Measurements from ENCODE around the gene TTC33.
"Not testable (repeated sequence)": the region's sequence is repeated elsewhere in the genome, so short reads cannot be mapped to it uniquely, and the experiment has no call there.

Gene TTC33

GRCh38 chr5:40648150-40648549, 107.6 kb downstream of the TTC33 start:
- Histone ChIP-seq H4K20me1 (ENCODE audit: low read depth, low read length) (no peaks in the 10 kb centered on the region), H3K27ac (ENCODE audit: low read depth, low read length) (no peak overlapping the region), H3F3A (ENCODE audit: insufficient read depth) (no peaks in the 10 kb centered on the region), H3K9ac (ENCODE audit: low read length) (no peak overlapping the region), H3K36me3 (ENCODE audit: low read length) (no peaks in the 10 kb centered on the region), H3K4me2 (ENCODE audit: low read depth, low read length, poor library complexity, severe bottlenecking) (no peak overlapping the region), H3K9me2 (replicated peaks; ENCODE audit: insufficient read depth, low read length) (no peaks in the 10 kb centered on the region), H3K27me3 (ENCODE audit: low read length) (no peaks in the 10 kb centered on the region), H3K9me3 (ENCODE audit: insufficient read depth, low read length) (no peaks in the 10 kb centered on the region), H3K4me3 (ENCODE audit: insufficient read depth, low read length, poor library complexity, severe bottlenecking) (no peak overlapping the region), H3K79me2 (ENCODE audit: insufficient read depth, low read length) (no peaks in the 10 kb centered on the region), H2AFZ (ENCODE audit: low read depth, low read length, severe bottlenecking) (no peak overlapping the region)
- no peak for TF ChIP-seq CTCF (IDR thresholded peaks at IDR 0.05; ENCODE audit: insufficient read depth, low read length, poor library complexity, severe bottlenecking)
- no peak for TF ChIP-seq EZH2phosphoT487 (conservative IDR thresholded peaks at IDR 0.05; ENCODE audit: low read length)

- H3K79me2 ChIP-seq (ENCODE audit: insufficient read depth, low read length): no peaks in the 10 kb centered on the region
- H3F3A ChIP-seq (ENCODE audit: insufficient read depth): no peaks in the 10 kb centered on the region
- H3K9me3 ChIP-seq (ENCODE audit: insufficient read depth, low read length): no peaks in the 10 kb centered on the region
- no peak overlapping the region for H3K4me2 ChIP-seq (ENCODE audit: low read depth, low read length, poor library complexity, severe bottlenecking)
- no peaks in the 10 kb centered on the region for H3K9me2 ChIP-seq (replicated peaks; ENCODE audit: insufficient read depth, low read length)
- H3K27me3 ChIP-seq (ENCODE audit: low read length): no peaks in the 10 kb centered on the region
- TF ChIP-seq CTCF (IDR thresholded peaks at IDR 0.05; ENCODE audit: insufficient read depth, low read length, poor library complexity, severe bottlenecking): no peak
- no peak for TF ChIP-seq EZH2phosphoT487 (conservative IDR thresholded peaks at IDR 0.05; ENCODE audit: low read length)
- H3K9ac ChIP-seq (ENCODE audit: low read length): no peak overlapping the region
- no peak overlapping the region for H3K4me3 ChIP-seq (ENCODE audit: insufficient read depth, low read length, poor library complexity, severe bottlenecking)
- H2AFZ ChIP-seq (ENCODE audit: low read depth, low read length, severe bottlenecking): no peak overlapping the region
- no peaks in the 10 kb centered on the region for H4K20me1 ChIP-seq (ENCODE audit: low read depth, low read length)
- H3K27ac ChIP-seq (ENCODE audit: low read depth, low read length): no peak overlapping the region
- H3K36me3 ChIP-seq (ENCODE audit: low read length): no peaks in the 10 kb centered on the region
These were observed 109.5 kb downstream of the TTC33 start for GRCh38 chr5:40646266-40646665.

- H2AFZ ChIP-seq (ENCODE audit: low read depth, low read length, severe bottlenecking); H4K20me1 ChIP-seq (ENCODE audit: low read depth, low read length); H3K4me2 ChIP-seq (ENCODE audit: low read depth, low read length, poor library complexity, severe bottlenecking); H3K27ac ChIP-seq (ENCODE audit: low read depth, low read length); H3K27me3 ChIP-seq (ENCODE audit: low read length); H3K79me2 ChIP-seq (ENCODE audit: insufficient read depth, low read length); H3K9ac ChIP-seq (ENCODE audit: low read length); H3K9me3 ChIP-seq (ENCODE audit: insufficient read depth, low read length); H3K4me3 ChIP-seq (ENCODE audit: insufficient read depth, low read length, poor library complexity, severe bottlenecking); H3K9me2 ChIP-seq (replicated peaks; ENCODE audit: insufficient read depth, low read length); H3K36me3 ChIP-seq (ENCODE audit: low read length); H3F3A ChIP-seq (ENCODE audit: insufficient read depth): not testable (repeated sequence)
These were observed 116.2 kb downstream of the TTC33 start for GRCh38 chr5:40639531-40639930.

- H2AFZ ChIP-seq (ENCODE audit: low read depth, low read length, severe bottlenecking): no peak overlapping the region
- no peak overlapping the region for H3K9ac ChIP-seq (ENCODE audit: low read length)
- no peak overlapping the region for H3K4me3 ChIP-seq (ENCODE audit: insufficient read depth, low read length, poor library complexity, severe bottlenecking)
These were observed 121.2 kb downstream of the TTC33 start for GRCh38 chr5:40634593-40634992.

More at GRCh38 chr5:40634593-40634992, 121.2 kb downstream of the TTC33 start:
- Histone ChIP-seq H3F3A (ENCODE audit: insufficient read depth) (no peaks in the 10 kb centered on the region), H3K27ac (ENCODE audit: low read depth, low read length) (no peak overlapping the region), H3K9me3 (ENCODE audit: insufficient read depth, low read length) (no peaks in the 10 kb centered on the region), H3K79me2 (ENCODE audit: insufficient read depth, low read length) (no peaks in the 10 kb centered on the region), H3K4me2 (ENCODE audit: low read depth, low read length, poor library complexity, severe bottlenecking) (no peak overlapping the region), H4K20me1 (ENCODE audit: low read depth, low read length) (no peaks in the 10 kb centered on the region), H3K9me2 (replicated peaks; ENCODE audit: insufficient read depth, low read length) (no peaks in the 10 kb centered on the region), H3K36me3 (ENCODE audit: low read length) (no peaks in the 10 kb centered on the region), H3K27me3 (ENCODE audit: low read length) (no peaks in the 10 kb centered on the region)
- TF ChIP-seq EZH2phosphoT487 (conservative IDR thresholded peaks at IDR 0.05; ENCODE audit: low read length): no peak
- TF ChIP-seq CTCF (IDR thresholded peaks at IDR 0.05; ENCODE audit: insufficient read depth, low read length, poor library complexity, severe bottlenecking): no peak

Measured in SU-DHL-6 (cell line).